GM12874 (cell line): ENCODE measurements around the gene SLC16A6.

Experiments used
- CTCF ChIP-seq: IDR thresholded peaks from 2 replicates; pipeline ENCODE4 v1.5.1; 2011; ENCODE audit warnings: low read depth, mild to moderate bottlenecking, control low read depth, low read length, moderate library complexity; ENCODE audit not compliant: insufficient read depth

Gene SLC16A6

GRCh38 chr17:68290955-68291835 is at the start of gene SLC16A6, which contains the start of gene ARSG:
Gene SLC16A6, minus strand, starts transcription at chr17:68291127. Its CDS starts 12,807 bp downstream, at chr17:68278320.
Gene ARSG, plus strand, starts transcription at chr17:68291495. Its CDS starts 15,999 bp downstream, at chr17:68307494.
- TF ChIP-seq CTCF, result no peak

- no peak for TF ChIP-seq CTCF
Measured at GRCh38 chr17:68334393-68334792, 43.5 kb upstream of the SLC16A6 start.

- no peak for TF ChIP-seq CTCF
Measured at GRCh38 chr17:68329331-68329730, 38.4 kb upstream of the SLC16A6 start.

GRCh38 chr17:68328676-68329075 is 37.7 kb upstream of the SLC16A6 start:
- no peak for TF ChIP-seq CTCF

GRCh38 chr17:68327823-68328557 is 37.1 kb upstream of the SLC16A6 start:
- no peak; the same call in 1 of the 2 replicates for TF ChIP-seq CTCF

GRCh38 chr17:68326681-68327080 is 35.8 kb upstream of the SLC16A6 start:
- no peak for TF ChIP-seq CTCF

GRCh38 chr17:68325961-68326360 is 35.0 kb upstream of the SLC16A6 start:
- no peak for TF ChIP-seq CTCF
